Activated naive CD8-positive, alpha-beta T cell (primary cell): Measurements from ENCODE around the gene REC8.

ENCODE experiments used
- H3K27ac Mint-ChIP-seq: one replicate; pipeline ENCODE4 v1.8.0; 2021; ENCODE audit warnings: mixed read lengths
- H3K27me3 Mint-ChIP-seq: one replicate; pipeline ENCODE4 v1.8.0; 2021; ENCODE audit warnings: mixed read lengths
- H3K36me3 Mint-ChIP-seq: one replicate; pipeline ENCODE4 v1.8.0; 2021; ENCODE audit warnings: mixed read lengths
- H3K4me1 Mint-ChIP-seq: one replicate; pipeline ENCODE4 v1.8.0; 2021; ENCODE audit warnings: low read depth, mixed read lengths
- H3K4me3 Mint-ChIP-seq: one replicate; pipeline ENCODE4 v1.8.0; 2021; ENCODE audit warnings: mild to moderate bottlenecking, mixed read lengths
- H3K9me3 Mint-ChIP-seq: one replicate; pipeline ENCODE4 v1.8.0; 2021; ENCODE audit warnings: low read depth, mixed read lengths

The REC8 gene

DNA sequence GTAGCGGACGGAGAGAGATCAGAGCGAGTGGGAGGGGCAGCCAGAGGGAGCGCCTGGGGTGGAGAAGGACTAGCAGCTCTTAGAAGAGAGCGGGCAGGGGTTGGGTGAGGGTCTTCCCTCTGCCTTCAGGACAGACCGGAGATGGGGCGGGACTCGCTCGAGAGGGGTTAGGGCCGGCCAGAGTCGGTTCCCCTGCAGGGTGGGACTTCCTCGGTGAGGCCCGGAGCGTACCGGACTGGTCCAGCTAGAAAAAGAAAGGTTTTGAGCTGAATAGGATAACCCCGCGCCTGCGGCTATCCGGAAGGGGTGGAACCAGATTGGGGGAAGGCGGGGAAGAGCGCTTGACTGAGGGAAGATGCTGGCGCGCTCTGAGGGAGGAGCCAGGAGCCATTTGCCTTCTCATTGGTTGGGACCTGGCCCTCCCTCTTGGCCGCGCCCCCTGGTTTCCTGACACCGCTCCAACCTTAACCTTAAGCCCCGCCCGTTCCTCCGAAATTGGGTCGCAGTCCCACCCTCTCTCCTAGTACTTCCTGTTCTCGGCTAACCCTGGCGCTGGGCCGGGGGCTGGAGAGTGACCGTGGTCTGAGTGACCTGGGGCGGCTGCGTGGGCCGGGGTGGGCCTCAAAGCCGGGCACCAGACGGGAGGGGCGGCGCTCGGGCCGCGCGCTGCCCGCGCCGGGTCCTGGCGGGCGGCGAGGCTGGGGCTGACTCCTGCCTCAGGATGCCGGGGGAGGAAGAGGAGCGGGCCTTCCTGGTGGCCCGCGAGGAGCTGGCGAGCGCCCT lies 24.7 kb upstream of the REC8 start, which contains the start of gene RNF31:
Gene RNF31 (plus strand): TSS at position 521 of the 783 bp plus-strand sequence. CDS start 201 bp downstream, at position 722.
- H3K36me3 Mint-ChIP-seq = peaks cover 16% of the 10 kb centered on the region
- H3K27me3 Mint-ChIP-seq = no peaks in the 10 kb centered on the region
- peak within 1 kb of the TSS; percentile 98 for H3K27ac Mint-ChIP-seq
- peaks cover 52% of the 10 kb centered on the region for H3K4me1 Mint-ChIP-seq
- no peaks in the 10 kb centered on the region for H3K9me3 Mint-ChIP-seq
- H3K4me3 Mint-ChIP-seq = peak within 1 kb of the TSS; percentile 97

- peaks cover 16% of the 10 kb centered on the region for H3K36me3 Mint-ChIP-seq
- H3K4me1 Mint-ChIP-seq = peaks cover 48% of the 10 kb centered on the region
- H3K9me3 Mint-ChIP-seq = no peaks in the 10 kb centered on the region
These were observed 24.0 kb upstream of the REC8 start for GRCh38 chr14:24147761-24148428.

GRCh38 chr14:24149302-24149969 lies 22.4 kb upstream of the REC8 start:
- Mint-ChIP-seq H3K36me3 (peaks cover 11% of the 10 kb centered on the region), H3K27me3 (no peaks in the 10 kb centered on the region), H3K9me3 (no peaks in the 10 kb centered on the region), H3K4me3 (peak overlapping the region; percentile 97), H3K4me1 (peaks cover 37% of the 10 kb centered on the region), H3K27ac (no peak overlapping the region)

More at GRCh38 chr14:24147761-24148428, 24.0 kb upstream of the REC8 start:
- Mint-ChIP-seq H3K4me3 (peak overlapping the region; percentile 97), H3K27me3 (no peaks in the 10 kb centered on the region), H3K27ac (peak overlapping the region; percentile 68)

- H3K27ac Mint-ChIP-seq = no peak overlapping the region
- H3K4me3 Mint-ChIP-seq = peak overlapping the region; percentile 13
- H3K36me3 Mint-ChIP-seq = peaks cover 11% of the 10 kb centered on the region
- H3K4me1 Mint-ChIP-seq = peaks cover 33% of the 10 kb centered on the region
- no peaks in the 10 kb centered on the region for H3K9me3 Mint-ChIP-seq
- no peaks in the 10 kb centered on the region for H3K27me3 Mint-ChIP-seq
These were observed 21.8 kb upstream of the REC8 start for GRCh38 chr14:24150061-24150460.

- H3K27me3 Mint-ChIP-seq = no peaks in the 10 kb centered on the region
- H3K27ac Mint-ChIP-seq = no peak overlapping the region
- H3K36me3 Mint-ChIP-seq = peaks cover 9% of the 10 kb centered on the region
- H3K4me1 Mint-ChIP-seq = peaks cover 28% of the 10 kb centered on the region
- no peak overlapping the region for H3K4me3 Mint-ChIP-seq
- H3K9me3 Mint-ChIP-seq = no peaks in the 10 kb centered on the region
These were observed 21.3 kb upstream of the REC8 start for GRCh38 chr14:24150567-24150966.

DNA sequence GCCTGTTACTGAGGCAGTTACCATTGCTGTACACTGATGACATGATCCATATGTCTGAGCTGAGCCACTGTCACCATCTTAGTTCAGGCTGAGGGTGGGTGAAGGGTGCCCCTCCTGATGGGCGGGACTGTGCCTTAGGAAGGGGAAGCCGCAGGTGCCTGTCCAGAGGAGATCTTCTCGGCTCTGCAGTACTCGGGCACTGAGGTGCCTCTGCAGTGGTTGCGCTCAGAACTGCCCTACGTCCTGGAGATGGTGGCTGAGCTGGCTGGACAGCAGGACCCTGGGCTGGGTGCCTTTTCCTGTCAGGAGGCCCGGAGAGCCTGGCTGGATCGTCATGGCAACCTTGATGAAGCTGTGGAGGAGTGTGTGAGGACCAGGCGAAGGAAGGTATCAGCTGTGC lies 20.9 kb upstream of the REC8 start:
- Mint-ChIP-seq H3K27ac (peak overlapping the region; percentile 6), H3K27me3 (no peaks in the 10 kb centered on the region), H3K4me1 (peaks cover 24% of the 10 kb centered on the region), H3K4me3 (no peak overlapping the region), H3K9me3 (no peaks in the 10 kb centered on the region), H3K36me3 (peaks cover 7% of the 10 kb centered on the region)

GRCh38 chr14:24151404-24152080 lies 20.3 kb upstream of the REC8 start:
- Mint-ChIP-seq H3K36me3 (peaks cover 7% of the 10 kb centered on the region), H3K27me3 (no peaks in the 10 kb centered on the region), H3K4me3 (no peak overlapping the region), H3K4me1 (peaks cover 24% of the 10 kb centered on the region), H3K27ac (peak overlapping the region; percentile 34), H3K9me3 (no peaks in the 10 kb centered on the region)

DNA sequence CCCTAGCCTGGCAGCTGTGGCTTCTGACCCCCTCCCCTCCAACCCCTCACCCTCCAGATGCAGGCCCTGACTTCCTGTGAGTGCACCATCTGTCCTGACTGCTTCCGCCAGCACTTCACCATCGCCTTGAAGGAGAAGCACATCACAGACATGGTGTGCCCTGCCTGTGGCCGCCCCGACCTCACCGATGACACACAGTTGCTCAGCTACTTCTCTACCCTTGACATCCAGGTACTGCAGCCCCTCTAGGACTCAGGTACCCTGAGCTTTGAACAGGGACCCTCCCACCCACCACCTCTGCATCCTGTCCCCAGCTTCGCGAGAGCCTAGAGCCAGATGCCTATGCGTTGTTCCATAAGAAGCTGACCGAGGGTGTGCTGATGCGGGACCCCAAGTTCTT lies 16.8 kb upstream of the REC8 start:
- no peak overlapping the region for H3K4me3 Mint-ChIP-seq
- H3K36me3 Mint-ChIP-seq = peaks cover 7% of the 10 kb centered on the region
- no peaks in the 10 kb centered on the region for H3K9me3 Mint-ChIP-seq
- peaks cover 9% of the 10 kb centered on the region for H3K4me1 Mint-ChIP-seq
- no peak overlapping the region for H3K27ac Mint-ChIP-seq
- H3K27me3 Mint-ChIP-seq = no peaks in the 10 kb centered on the region

DNA sequence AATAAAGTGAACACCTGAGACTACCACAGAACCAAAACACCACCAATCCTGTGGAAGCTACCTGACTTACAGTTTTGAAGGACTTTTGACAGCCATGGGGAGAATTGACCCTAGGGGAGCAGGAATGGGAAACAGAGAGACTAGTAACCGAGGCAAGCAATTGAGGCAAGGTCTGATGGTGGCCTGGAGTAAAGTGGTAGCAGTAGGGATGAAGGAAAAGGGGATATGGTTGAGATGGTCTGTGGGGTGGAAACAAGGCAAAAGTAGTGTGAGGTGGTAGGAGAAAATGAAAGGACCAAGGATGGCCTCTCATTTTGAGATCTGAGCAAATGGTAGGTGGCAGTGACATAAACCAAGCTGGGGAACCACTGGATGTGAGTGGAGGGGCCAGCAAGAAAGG lies 15.0 kb upstream of the REC8 start:
- Mint-ChIP-seq H3K4me1 (peaks cover 18% of the 10 kb centered on the region), H3K27ac (peak overlapping the region; percentile 82), H3K36me3 (peaks cover 10% of the 10 kb centered on the region), H3K9me3 (no peaks in the 10 kb centered on the region), H3K4me3 (no peak overlapping the region), H3K27me3 (no peaks in the 10 kb centered on the region)

GRCh38 chr14:24157331-24157730 lies 14.5 kb upstream of the REC8 start:
- no peaks in the 10 kb centered on the region for H3K9me3 Mint-ChIP-seq
- H3K27ac Mint-ChIP-seq = no peak overlapping the region
- no peaks in the 10 kb centered on the region for H3K27me3 Mint-ChIP-seq
- H3K4me1 Mint-ChIP-seq = peaks cover 22% of the 10 kb centered on the region
- no peak overlapping the region for H3K4me3 Mint-ChIP-seq
- peaks cover 14% of the 10 kb centered on the region for H3K36me3 Mint-ChIP-seq

- H3K4me3 Mint-ChIP-seq = no peak overlapping the region
- H3K36me3 Mint-ChIP-seq = peaks cover 19% of the 10 kb centered on the region
- H3K27me3 Mint-ChIP-seq = no peaks in the 10 kb centered on the region
- H3K27ac Mint-ChIP-seq = peak overlapping the region; percentile 100
- H3K9me3 Mint-ChIP-seq = no peaks in the 10 kb centered on the region
- H3K4me1 Mint-ChIP-seq = peaks cover 43% of the 10 kb centered on the region
These were observed 11.9 kb upstream of the REC8 start for GRCh38 chr14:24159777-24160498.

DNA sequence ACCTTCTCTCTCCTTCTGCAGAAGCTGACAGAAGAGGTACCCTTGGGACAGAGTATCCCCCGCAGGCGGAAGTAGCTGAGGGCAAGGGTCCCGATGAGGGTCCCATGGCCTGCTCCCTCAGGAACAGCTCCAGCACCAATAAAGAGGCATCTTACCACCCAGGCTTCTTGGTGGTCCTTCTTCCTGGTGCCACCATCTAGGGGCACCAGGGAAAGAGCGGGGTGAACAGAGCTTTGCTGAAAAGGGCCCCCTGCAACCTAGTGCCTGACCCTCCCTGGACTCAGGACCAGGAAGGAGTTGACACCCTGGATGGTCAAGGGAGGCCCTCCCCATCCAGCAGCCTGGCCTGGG lies 11.4 kb upstream of the REC8 start:
- peaks cover 19% of the 10 kb centered on the region for H3K36me3 Mint-ChIP-seq
- peak overlapping the region; percentile 100 for H3K27ac Mint-ChIP-seq
- H3K4me1 Mint-ChIP-seq = peaks cover 48% of the 10 kb centered on the region
- peak overlapping the region; percentile 99 for H3K4me3 Mint-ChIP-seq
- no peaks in the 10 kb centered on the region for H3K27me3 Mint-ChIP-seq
- H3K9me3 Mint-ChIP-seq = no peaks in the 10 kb centered on the region

GRCh38 chr14:24160850-24161804 lies 10.8 kb upstream of the REC8 start, which contains the start of gene IRF9:
IRF9 (plus strand) TSS chr14:24161265; CDS start chr14:24162145, 880 bp downstream.
- H3K9me3 Mint-ChIP-seq = no peaks in the 10 kb centered on the region
- peaks cover 51% of the 10 kb centered on the region for H3K4me1 Mint-ChIP-seq
- H3K4me3 Mint-ChIP-seq = peak within 1 kb of the TSS; percentile 99
- peak within 1 kb of the TSS; percentile 100 for H3K27ac Mint-ChIP-seq
- H3K27me3 Mint-ChIP-seq = no peaks in the 10 kb centered on the region
- H3K36me3 Mint-ChIP-seq = peaks cover 15% of the 10 kb centered on the region
